Endothelial cell of umbilical vein (primary cell): ENCODE measurements around the gene SELENOF. TPM values are rescaled to one million over a fixed set of nuclear protein-coding genes. Genes with fewer than 3 reads are reported as not detected.

Source experiments
- BruUV-seq: library from RNA; stranded (reverse); fragments of 400-500 nt; replicated peaks from 2 replicates; lab custom pipeline; 2021; lab: Mats Ljungman, UMichigan
- CTCF ChIA-PET: fragments of 300-600, 350-600 bp; sonication (Branson Sonifier 250); formaldehyde crosslinking; loops from one replicate; lab custom pipeline; 2021; ENCODE audit warnings: antibody characterized with exemption, inconsistent platforms; lab: Charles Lee
- POLR2A ChIA-PET: fragments of 300-600, 350-600 bp; sonication (Branson Sonifier 250); formaldehyde crosslinking; loops from one replicate; lab custom pipeline; 2021; ENCODE audit warnings: antibody characterized with exemption, inconsistent platforms; lab: Charles Lee
- DNase-seq: peaks from one replicate; pipeline ENCODE4 v3.0.0-alpha.2; 2011; ENCODE audit warnings: low read depth, low spot score
- FAIRE-seq: peaks from 2 replicates; lab custom pipeline; 2011; peaks lifted over from hg19 to GRCh38; lab: Jason Lieb, UNC
- H2AFZ ChIP-seq: 2 replicates; pipeline ENCODE4 v1.6.0; 2012; ENCODE audit warnings: low read depth, low read length, control low read depth, inconsistent platforms
- H3K27ac ChIP-seq: 2 replicates; pipeline ENCODE4 v1.5.1; 2011; ENCODE audit warnings: low read depth, mild to moderate bottlenecking, control low read depth, low read length, moderate library complexity; ENCODE audit not compliant: insufficient read depth
- H3K27me3 ChIP-seq, 2 experiments: 2 replicates each; pipeline versions ENCODE4 v1.6.0 to v1.6.1; 2011; ENCODE audit warnings: low read length in 2 of 2, mixed read lengths in 1 of 2; ENCODE audit not compliant: control insufficient read depth in 2 of 2, insufficient read depth in 2 of 2
- H3K36me3 ChIP-seq, 2 experiments: 2 replicates in 1 of 2; 3 replicates in 1 of 2; pipeline ENCODE4 v1.5.1; 2011; ENCODE audit warnings: low read length in 2 of 2, mild to moderate bottlenecking in 1 of 2, moderate library complexity in 1 of 2; ENCODE audit not compliant: control insufficient read depth in 2 of 2, insufficient read depth in 2 of 2; ENCODE audit errors: extremely low read depth in 1 of 2
- H3K4me1 ChIP-seq: 3 replicates; pipeline ENCODE4 v1.5.1; 2011; ENCODE audit warnings: mild to moderate bottlenecking, low read length; ENCODE audit not compliant: control insufficient read depth, insufficient read depth; ENCODE audit errors: extremely low read depth
- H3K4me2 ChIP-seq: 2 replicates; pipeline ENCODE4 v1.6.1; 2011; ENCODE audit warnings: low read length, control low read depth, mixed read lengths; ENCODE audit not compliant: insufficient read depth
- H3K4me3 ChIP-seq, 3 experiments: fragments of 200-600 bp in 1 of 3; sonication (generic), shearing (Covaris generic) in 1 of 3; replicated peaks in 1 of 3; 2 replicates each; pipeline ENCODE4 v1.5.1; 2011 to 2016; ENCODE audit warnings: control low read depth in 3 of 3, low read length in 3 of 3, mild to moderate bottlenecking in 2 of 3, inconsistent platforms in 1 of 3, low read depth in 1 of 3, moderate library complexity in 1 of 3; ENCODE audit not compliant: insufficient read depth in 1 of 3
- H3K79me2 ChIP-seq: 2 replicates; pipeline ENCODE4 v1.6.0; 2012; ENCODE audit warnings: low read length, inconsistent platforms; ENCODE audit not compliant: control insufficient read depth, insufficient read depth
- H3K9ac ChIP-seq: replicated peaks from 2 replicates; pipeline ENCODE3; 2011; ENCODE audit warnings: low read length, control low read depth; ENCODE audit not compliant: insufficient read depth; ENCODE audit errors: extremely low read depth
- H3K9me1 ChIP-seq: replicated peaks from 3 replicates; pipeline ENCODE4 v1.6.0; 2011; ENCODE audit warnings: mild to moderate bottlenecking, low read length; ENCODE audit not compliant: control insufficient read depth, insufficient read depth; ENCODE audit errors: extremely low read depth
- H3K9me3 ChIP-seq: replicated peaks from 2 replicates; pipeline ENCODE4 v1.5.1; 2012; ENCODE audit warnings: low read length, inconsistent platforms; ENCODE audit not compliant: control insufficient read depth, insufficient read depth
- H4K20me1 ChIP-seq: replicated peaks from 2 replicates; pipeline ENCODE3; 2011; ENCODE audit warnings: mild to moderate bottlenecking, low read length; ENCODE audit not compliant: control insufficient read depth, insufficient read depth; ENCODE audit errors: extremely low read depth
- EZH2 ChIP-seq: IDR thresholded peaks from 2 replicates; pipeline ENCODE4 v1.6.1; 2012; ENCODE audit warnings: borderline replicate concordance, low read depth, mild to moderate bottlenecking, moderate library complexity, low read length, inconsistent platforms; ENCODE audit not compliant: severe bottlenecking
- FOS ChIP-seq: IDR thresholded peaks from 2 replicates; pipeline ENCODE4 v1.6.1; 2011; ENCODE audit warnings: mild to moderate bottlenecking, low read length, moderate library complexity, borderline replicate concordance; ENCODE audit not compliant: insufficient read depth
- GATA2 ChIP-seq: IDR thresholded peaks from 2 replicates; pipeline ENCODE4 v1.7.0; 2011; ENCODE audit warnings: low read depth, mild to moderate bottlenecking, moderate library complexity, mixed read lengths, low read length; ENCODE audit not compliant: insufficient read length, insufficient read depth
- JUN ChIP-seq: IDR thresholded peaks from 2 replicates; pipeline ENCODE4 v1.6.1; 2011; ENCODE audit warnings: borderline replicate concordance, low read depth; ENCODE audit not compliant: insufficient read length, insufficient read depth
- MYC ChIP-seq: IDR thresholded peaks from one replicate; pipeline ENCODE4 v1.6.1; 2011; ENCODE audit warnings: mild to moderate bottlenecking, low read depth, low read length
- POLR2A ChIP-seq: IDR thresholded peaks from 2 replicates; pipeline ENCODE4 v1.6.1; 2012; ENCODE audit warnings: low read depth, mild to moderate bottlenecking, control low read depth, low read length
- POLR2AphosphoS5 ChIP-seq: IDR thresholded peaks from 2 replicates; pipeline ENCODE4 v1.6.1; 2012; ENCODE audit warnings: low read depth, mild to moderate bottlenecking, control low read depth, low read length, moderate library complexity; ENCODE audit not compliant: insufficient read depth
- dilution Hi-C: fragments of 300-500 bp; cut with MboI; formaldehyde crosslinking; loops from one replicate; pipeline ENCODE4 v1.15.0; 2019; ENCODE audit warnings: low sequenced_read_pairs; ENCODE audit not compliant: extremely low pct_ligation_motif_present
- intact Hi-C: fragments of 100-400 bp; cut with micrococcal nuclease; formaldehyde crosslinking; loops from one replicate; pipeline ENCODE4 v1.10.0; 2022
- polyA plus RNA-seq, 4 experiments: library from polyadenylated mRNA; depleted of rRNA in 3 of 4; stranded (reverse) in 3 of 4; unstranded in 1 of 4; fragments of >200 nt; gene quantifications; 2 replicates each; pipeline versions ENCODE4 v1.2.1 to v1.2.3, GENCODE V29; 2011 to 2012; ENCODE audit warnings: missing spikeins in 1 of 4
- total RNA-seq: library from RNA; stranded (reverse); gene quantifications from 2 replicates; pipeline ENCODE4 v1.2.3, GENCODE V29; 2021
- TF ChIP-seq, protein P1 (sequence below), 2 donors: IDR thresholded peaks; 1 replicate in 1 of 2; 2 replicates in 1 of 2; pipeline ENCODE4 v1.5.1; 2011; ENCODE audit warnings: low read length in 2 of 2, mild to moderate bottlenecking in 2 of 2, moderate library complexity in 2 of 2, control low read depth in 1 of 2, inconsistent platforms in 1 of 2, low read depth in 1 of 2; ENCODE audit not compliant: insufficient read depth in 1 of 2; ENCODE audit errors: extremely low read depth in 1 of 2
- TF ChIP-seq, protein P2 (sequence below): IDR thresholded peaks from 2 replicates; pipeline ENCODE4 v1.6.1; 2011; ENCODE audit not compliant: insufficient read depth, insufficient read length

Gene SELENOF
- total and polyA plus RNA-seq, 2 donors (not counting 3 experiments of a cell fraction or from before 2014, with no cell fraction given) = 102 to 202 TPM

DNA sequence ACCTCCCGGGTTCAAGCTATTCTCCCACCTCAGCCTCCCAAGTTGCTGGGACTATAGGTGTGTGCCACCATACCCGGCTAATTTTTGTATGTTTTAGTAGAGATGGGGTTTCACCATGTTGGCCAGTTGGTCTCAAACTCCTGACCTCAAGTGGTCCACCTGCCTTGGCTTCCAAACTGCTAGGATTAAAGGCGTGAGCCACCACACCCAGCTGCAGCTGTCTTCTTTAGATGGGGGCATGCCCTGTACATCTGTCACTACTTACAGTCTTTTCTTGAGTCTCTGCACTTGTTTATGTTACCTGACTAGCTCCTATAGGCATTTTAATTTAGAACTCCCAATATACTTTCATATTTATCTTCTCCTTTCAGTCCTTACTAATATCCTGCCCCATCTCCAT is 64.2 kb downstream of the SELENOF start:
- Histone ChIP-seq H3K79me2 (no peaks in the 10 kb centered on the region), H4K20me1 (no peaks in the 10 kb centered on the region), H3K36me3 (no peaks in the 10 kb centered on the region), H3K4me2 (no peak overlapping the region), H3K4me1 (no peaks in the 10 kb centered on the region), H3K4me3 (no peak overlapping the region), H3K9me3 (no peaks in the 10 kb centered on the region), H3K9ac (no peak overlapping the region), H2AFZ (no peak overlapping the region), H3K27ac (no peak overlapping the region), H3K9me1 (no peaks in the 10 kb centered on the region), H3K27me3 (no peaks in the 10 kb centered on the region)
- dilution Hi-C loops (no loop called here), intact Hi-C loops (no loop called here)
- ChIA-PET POLR2A (no interaction called here), CTCF (interaction anchor here (0.9 kb wide), 1 partner anchor 16 kb away, joined by 7 read pairs; no protein-coding TSS in a partner anchor)
- BruUV-seq = no TSS peak
- TF ChIP-seq POLR2A (no peak), GATA2 (no peak), JUN (no peak), MYC (no peak), FOS (no peak), POLR2AphosphoS5 (no peak), EZH2 (no peak)
- TF ChIP-seq, protein P1, sequence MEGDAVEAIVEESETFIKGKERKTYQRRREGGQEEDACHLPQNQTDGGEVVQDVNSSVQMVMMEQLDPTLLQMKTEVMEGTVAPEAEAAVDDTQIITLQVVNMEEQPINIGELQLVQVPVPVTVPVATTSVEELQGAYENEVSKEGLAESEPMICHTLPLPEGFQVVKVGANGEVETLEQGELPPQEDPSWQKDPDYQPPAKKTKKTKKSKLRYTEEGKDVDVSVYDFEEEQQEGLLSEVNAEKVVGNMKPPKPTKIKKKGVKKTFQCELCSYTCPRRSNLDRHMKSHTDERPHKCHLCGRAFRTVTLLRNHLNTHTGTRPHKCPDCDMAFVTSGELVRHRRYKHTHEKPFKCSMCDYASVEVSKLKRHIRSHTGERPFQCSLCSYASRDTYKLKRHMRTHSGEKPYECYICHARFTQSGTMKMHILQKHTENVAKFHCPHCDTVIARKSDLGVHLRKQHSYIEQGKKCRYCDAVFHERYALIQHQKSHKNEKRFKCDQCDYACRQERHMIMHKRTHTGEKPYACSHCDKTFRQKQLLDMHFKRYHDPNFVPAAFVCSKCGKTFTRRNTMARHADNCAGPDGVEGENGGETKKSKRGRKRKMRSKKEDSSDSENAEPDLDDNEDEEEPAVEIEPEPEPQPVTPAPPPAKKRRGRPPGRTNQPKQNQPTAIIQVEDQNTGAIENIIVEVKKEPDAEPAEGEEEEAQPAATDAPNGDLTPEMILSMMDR (IDR thresholded peaks at IDR 0.05; ENCODE audit: extremely low read depth in 1 of 2, insufficient read depth in 1 of 2, low read depth in 1 of 2, low read length in 2 of 2) = no peak
- TF ChIP-seq, protein P2, sequence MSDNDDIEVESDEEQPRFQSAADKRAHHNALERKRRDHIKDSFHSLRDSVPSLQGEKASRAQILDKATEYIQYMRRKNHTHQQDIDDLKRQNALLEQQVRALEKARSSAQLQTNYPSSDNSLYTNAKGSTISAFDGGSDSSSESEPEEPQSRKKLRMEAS = no peak
- no peak for DNase-seq
- no peak for FAIRE-seq
